Fibroblast of the conjunctiva (primary cell): ENCODE results near the gene HYI.
"Not testable (repeated sequence)": the region's sequence is repeated elsewhere in the genome, so short reads cannot be mapped to it uniquely, and the experiment has no call there.

Experiments used
- DNase-seq: peaks from one replicate; pipeline ENCODE4 v3.0.0-alpha.2; 2010; ENCODE audit warnings: low read depth

The HYI gene

DNA sequence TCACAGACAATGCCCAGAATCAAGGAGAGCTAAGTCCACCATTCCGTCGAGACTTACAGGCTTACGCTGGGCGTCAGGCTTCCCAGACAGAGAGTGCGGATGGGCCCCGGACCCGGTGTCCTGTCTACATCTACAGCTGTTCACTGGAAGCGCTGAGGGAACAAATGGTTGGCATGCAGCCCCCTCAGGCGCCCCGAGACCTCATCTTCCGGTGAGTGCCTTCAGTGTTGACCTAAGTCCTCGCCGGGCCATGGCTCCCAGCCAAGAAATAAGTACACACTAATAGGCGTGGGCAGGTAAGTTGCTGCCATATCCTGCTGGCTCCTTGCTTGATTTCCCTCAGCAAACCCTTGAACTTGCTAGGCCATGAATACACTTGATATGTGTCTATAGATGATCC lies 26.2 kb downstream of the HYI start:
- DNase-seq: no peak

DNA sequence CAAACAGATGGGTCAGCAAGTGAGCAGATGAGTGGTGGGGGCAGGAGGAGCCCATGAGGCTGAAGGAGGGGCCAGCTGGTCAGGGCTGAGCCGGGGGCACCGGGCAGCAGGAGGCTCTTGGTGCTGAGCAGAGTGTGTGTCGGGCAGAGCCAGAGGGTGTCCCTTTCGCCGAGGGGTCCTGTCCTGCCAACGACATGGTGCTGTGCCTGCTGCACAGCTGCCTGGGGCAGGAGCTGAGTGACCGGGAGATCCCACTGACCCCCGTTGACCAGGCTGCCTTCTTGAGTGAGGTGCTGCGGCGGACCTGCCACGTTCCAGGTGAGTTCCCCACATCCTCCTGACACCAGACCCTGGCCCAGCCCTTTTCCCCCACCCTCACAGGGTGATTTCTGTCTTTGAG lies 27.5 kb downstream of the HYI start:
- no peak for DNase-seq

DNA sequence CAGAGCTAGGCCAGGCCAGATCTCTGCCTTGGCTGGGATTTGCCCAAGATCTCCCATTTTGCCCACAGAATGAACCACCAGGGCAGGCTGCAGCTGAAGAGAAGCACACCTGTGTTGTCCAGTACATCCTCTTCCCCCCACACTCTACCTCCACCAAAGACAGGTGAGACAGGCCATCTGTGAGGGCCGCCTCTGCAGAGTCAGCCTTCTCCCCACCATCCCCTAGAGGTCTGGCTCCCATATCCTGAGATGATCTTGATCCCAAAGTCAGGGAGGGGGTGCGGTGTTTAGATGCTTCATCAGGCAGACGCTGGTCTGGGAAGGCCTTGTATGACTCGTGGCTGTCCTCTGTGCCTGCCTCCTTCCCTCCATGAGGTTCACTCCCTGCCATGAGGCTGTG lies 28.7 kb downstream of the HYI start:
- DNase-seq: no peak

DNA sequence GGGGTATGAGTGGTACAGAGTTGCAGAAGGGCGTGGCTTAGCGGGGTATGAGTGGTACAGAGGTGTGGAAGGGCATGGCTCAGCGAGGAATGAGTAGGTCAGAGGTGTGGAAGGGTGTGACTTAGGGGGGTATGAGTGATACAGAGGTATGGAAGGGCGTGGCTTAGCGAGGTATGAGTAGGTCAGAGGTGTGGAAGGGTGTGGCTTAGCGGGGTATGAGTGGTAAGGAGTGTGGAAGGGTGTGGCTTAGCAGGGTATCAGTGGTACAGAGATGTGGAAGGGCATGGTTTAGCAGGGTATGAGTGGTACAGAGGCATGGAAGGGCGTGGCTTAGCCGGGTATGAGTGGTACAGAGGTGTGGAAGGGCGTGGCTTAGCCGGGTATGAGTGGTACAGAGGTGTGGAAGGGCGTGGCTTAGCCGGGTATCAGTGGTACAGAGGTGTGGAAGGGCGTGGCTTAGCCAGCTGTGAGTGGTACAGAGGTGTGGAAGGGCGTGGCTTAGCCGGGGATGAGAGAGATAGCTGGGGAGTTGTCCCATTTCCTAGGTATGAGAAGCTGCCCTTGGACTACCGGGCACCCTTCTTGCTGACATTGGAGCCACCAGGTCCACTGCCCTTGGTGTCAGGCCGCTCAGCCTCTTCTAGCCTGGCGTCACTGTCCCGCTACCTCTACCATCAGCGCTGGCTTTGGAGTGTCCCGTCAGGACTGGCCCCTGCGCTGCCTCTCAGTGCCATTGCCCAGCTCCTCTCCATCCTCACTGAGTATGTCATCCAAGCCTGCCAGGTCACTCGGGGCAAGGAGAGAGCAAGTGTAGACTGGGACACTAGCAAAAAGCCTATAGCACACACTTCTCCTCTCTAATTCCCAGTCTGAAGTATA lies 29.8 kb downstream of the HYI start:
- DNase-seq: no peak

DNA sequence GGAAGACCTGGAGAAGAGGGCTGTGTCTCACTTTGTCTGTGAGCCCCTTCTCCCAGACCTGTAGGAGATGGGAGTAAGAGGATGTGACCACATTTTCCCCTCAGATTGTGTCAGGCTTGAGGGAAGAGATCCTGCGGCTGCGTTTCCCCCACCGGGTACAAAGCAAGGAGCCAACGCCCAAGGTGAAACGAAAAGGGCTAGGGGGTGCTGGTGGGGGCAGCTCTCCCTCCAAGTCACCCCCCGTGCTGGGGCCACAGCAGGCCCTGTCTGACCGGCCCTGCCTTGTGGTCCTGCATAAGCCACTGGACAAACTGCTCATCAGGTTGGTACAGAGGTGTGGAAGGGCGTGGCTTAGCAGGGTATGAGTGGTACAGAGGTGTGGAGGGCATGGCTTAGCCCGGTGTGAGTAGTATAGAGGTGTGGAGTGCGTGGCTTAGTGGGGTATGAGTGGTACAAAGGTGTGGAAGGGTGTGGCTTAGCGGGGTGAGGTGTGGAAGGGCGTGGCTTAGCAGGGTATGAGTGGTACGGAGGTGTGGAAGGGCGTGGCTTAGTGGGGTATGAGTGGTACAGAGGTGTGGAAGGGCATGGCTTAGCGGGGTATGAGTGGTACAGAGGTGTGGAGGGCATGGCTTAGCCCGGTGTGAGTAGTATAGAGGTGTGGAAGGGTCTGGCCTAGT lies 30.6 kb downstream of the HYI start:
- no peak for DNase-seq

DNA sequence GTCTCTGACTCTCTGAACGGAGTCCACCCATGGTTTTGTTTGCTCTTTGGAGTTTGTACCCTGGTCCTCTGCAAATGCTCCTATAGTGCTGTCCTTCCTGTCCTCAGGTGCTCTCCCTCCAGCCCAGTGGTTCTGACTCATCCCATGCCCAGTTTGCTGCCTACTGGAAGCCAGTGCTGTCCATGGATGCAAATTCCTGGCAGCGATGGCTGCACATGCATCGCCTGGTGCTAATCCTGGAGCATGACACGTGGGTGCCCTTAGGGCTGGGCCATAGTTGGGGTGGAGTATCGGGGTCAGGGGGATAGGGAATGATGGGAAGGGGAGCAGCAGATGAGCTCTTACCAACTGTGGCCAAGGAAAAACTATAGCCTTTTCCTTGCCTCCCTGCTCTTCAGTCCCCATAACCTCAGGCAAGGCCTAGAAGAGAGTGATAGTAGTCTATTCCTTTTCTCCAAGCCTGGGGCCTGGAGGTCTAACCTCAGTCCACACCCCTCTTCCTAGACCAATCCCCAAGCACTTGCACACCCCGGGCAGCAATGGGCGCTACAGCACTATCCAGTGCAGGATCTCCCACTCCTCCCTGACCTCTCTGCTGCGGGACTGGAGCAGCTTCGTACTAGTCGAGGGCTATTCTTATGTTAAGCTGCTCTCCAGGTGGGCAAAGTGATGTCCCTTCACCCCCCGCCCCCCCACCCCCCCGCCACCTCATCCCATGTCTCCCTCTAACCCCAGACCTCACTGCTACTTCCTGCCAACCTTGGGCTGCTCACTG lies 31.6 kb downstream of the HYI start:
- DNase-seq: no peak

DNA sequence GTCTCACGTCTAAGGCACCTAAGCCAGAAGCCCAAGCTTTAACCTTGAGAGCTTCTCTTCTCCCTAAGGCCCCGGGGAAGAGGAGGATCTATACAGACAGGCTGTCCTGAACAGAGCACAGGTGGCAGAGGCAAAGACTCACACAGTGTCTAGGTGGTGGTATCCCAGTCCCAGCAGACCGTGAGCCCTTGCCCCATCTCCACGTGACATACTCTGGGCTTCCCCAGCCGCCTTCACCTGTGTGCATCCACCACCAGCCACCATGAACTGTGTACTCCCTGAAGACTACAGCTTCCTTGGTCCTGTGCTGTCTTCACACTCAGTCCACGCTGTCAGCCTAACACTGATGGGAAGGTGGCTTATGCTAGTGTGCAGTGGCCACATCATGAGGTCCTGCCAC lies 32.3 kb downstream of the HYI start:
- no peak for DNase-seq

DNA sequence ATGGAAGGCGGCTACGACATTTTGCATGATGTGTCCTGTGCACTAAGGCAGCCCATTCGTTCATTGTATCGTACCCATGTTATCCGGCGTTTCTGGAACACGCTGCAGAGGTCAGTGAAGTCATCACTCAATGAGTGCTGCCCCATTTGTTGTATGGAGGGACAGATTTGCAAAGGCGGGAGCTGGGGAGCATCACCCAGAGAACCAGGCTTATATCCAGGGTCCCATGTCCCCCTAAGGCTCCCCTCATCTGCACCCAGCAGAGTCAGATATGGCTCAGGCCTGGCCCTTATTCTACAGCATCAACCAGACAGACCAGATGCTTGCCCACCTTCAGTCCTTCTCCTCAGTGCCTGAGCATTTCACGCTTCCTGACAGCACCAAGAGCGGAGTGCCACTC lies 32.9 kb downstream of the HYI start:
- no peak for DNase-seq

DNA sequence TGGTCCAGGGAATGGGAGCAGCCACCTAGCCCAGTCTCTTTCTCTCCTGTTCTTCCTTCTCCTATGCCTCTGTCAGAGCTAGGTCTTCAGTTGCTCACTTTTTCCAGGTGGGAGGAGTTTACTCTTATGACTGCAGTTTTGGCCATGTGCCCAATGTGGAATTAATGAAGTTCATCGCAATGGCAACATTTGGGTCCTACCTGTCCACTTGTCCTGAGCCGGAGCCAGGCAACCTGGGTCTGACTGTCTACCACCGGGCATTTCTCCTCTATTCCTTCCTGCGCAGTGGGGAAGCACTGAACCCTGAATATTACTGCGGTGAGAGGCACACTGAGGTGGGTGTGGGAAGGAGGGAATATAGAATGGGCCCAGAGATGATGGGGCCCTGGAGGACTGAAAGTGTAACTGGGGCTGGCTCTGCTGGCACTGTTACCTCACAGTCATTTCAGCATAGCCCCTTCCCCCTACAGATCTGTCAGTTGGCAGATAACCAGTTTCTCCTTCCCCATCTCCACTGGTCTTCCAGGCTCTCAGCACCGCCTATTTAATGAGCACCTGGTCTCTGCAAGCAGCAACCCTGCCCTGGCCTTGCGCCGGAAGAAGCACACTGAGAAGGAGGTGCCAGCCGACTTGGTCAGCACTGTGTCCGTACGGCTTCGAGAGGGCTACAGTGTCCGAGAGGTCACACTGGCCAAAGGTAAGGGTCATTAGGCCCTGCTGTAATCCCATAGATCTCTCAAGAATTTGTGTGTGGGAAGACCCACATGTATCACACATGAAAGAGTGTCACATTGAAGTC lies 33.9 kb downstream of the HYI start:
- DNase-seq: no peak

DNA sequence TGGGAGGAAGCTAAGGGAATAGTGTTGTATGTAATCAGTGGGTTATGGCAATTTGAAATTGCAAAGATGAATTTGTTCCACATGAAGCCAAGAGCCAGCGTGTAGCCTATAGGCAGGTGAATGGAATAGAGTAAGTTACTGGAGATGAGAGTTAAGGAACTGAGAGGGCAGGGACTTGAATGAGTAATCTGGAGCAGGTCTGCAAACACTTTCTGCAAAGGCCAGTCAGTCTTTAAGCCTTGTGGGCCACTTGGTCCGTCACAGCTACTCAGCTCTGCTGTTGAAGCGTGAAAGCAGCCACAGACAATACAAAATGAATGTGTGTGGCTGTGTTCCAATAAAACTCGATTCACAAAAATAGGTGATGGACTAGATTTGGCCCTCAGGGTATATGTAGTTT lies 34.9 kb downstream of the HYI start:
- no peak for DNase-seq

DNA sequence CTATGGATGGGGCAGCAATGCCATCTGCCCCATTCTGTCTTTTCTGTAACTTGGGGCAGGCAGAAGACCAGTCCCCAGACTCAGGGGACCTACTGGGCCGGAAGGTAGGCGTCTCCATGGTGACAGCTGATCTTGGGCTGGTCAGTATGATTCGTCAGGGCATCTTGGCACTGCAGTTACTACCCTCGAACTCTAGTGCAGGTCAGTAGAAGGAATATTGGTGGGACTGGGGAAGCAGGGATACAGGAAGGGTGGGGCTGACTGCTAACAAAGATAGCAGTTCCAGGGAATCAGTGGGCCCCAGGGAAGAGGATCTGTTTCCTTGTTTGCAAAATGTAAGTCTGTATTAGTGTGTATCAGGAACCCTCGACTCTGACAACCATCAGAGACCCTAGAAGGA lies 37.8 kb downstream of the HYI start:
- no peak for DNase-seq

DNA sequence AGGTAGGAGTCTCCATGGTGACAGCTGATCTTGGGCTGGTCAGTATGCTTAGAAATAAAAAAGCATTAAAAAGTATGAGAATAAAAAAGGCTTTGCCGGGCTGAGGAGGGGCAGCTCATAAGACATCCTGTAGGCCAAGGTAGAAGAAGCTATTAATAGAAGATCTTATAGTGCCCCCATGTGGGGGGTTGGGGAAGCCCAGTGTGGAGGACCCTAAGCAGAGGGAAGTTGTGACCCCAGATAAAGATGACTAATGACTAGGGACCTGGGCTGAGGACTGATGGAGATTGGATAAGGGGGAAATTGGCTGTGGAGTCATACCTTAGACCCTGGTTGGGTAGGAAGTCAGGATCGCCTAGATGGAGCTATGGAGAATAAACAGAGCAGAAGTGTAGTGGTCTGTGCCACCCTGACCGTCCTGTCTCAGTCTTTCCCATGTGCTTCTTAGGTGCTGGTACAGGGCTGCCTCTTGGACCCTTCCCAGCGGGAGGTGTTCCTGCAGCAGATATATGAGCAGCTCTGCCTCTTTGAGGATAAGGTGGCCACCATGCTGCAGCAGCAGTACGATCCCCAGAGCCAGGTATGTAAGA lies 39.0 kb downstream of the HYI start:
- no peak for DNase-seq

DNA sequence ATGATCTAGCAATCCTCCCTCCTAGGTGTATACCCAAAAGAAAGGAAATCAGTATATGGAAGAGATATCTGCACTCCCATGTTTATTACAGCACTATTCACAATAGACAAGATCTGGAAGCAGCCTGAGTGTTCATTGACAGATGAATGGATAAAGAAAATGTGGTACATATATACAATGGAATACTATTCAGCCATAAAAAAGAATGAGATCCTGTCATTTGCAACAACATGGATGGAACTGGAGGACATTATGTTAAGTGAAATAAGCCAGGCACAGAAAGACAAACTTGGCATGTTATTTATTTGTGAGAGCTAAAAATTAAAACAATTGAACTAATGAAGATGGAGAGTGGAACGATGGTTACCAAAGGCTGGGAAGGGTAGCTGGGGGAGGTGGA lies 40.3 kb downstream of the HYI start:
- DNase-seq: not testable (repeated sequence)

DNA sequence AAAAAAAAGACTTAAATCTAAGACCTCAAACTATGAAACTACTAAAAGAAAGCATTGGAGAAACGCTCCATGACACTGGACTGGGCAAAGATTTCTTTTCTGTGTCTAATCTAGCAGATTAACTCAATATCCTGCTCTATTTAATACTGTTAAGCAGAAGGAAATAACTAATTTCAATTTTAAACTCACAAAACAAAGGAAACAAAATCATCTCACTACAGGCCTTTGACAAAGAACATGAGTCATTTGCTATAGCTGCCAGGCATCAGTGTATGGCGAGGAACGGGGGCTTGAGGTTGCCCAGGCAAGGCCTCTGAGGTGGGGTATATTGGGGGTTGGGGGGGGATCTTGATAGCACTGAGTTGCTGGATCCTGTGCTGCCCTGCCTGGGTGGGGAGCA lies 43.2 kb downstream of the HYI start:
- no peak for DNase-seq

DNA sequence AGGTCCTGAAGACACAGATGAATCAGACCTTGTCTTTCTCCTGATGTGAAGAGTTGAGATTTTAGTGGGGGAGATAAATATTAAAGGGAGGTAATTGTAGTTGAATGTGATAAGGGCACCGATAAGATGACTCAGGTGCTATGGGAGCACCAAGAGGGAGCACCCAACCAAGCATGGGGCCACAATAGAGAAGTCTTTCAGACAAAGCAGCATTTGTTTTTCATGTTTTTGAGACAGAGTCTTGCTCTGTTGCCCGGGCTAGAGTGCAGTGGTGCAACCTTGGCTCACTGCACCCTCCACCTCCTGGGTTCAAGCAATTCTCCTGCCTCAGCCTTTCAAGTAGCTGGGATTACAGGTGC lies 47.9 kb downstream of the HYI start:
- no peak for DNase-seq

DNA sequence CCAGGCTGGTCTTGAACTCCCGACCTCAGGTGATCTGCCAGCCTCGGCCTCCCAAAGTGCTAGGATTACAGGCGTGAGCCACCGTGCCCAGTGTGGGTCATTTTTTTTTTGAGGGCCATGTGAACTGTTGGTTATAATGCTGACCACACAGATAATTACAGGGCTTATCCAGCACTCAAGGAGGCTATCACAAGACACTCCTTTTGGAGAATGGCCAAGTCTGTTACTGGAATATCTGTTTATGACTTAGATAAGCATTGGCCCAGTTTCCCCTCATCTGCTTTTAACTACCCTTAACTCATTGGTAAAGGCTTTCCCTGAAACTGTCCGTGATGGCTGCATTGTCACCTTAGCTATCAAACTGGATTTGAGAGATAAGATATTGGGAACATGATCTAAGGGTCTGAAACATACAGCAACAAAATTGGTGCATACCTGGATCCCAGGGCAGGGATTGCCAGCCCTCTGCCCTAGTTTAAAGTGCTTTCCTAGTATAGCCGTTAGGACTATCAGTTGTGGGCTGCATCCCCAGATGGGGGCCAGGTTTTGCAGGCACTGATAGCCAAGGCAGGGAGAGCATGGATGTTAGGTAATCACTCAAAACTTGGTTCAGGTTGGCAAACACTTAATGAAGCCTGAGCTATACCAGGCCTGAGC lies 48.4 kb downstream of the HYI start:
- DNase-seq: no peak

DNA sequence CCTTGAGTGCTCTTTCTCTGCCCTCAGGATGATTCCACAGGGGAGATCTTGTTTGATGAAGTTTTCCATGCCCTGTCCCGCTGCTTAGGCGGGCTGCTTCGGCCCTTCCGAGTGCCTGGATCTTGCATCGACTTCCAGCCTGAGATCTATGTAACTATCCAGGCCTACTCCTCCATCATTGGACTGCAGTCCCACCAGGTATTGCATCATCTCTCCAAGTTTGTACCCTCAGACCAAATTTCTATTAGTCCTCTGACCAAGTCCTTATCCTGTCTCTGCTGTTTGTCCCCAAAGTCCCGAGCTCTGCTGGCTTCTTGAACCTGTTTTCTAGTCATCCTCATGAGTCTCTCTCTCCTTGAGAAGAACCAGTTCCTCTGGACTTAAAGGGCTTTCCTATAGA lies 49.4 kb downstream of the HYI start:
- DNase-seq: no peak

DNA sequence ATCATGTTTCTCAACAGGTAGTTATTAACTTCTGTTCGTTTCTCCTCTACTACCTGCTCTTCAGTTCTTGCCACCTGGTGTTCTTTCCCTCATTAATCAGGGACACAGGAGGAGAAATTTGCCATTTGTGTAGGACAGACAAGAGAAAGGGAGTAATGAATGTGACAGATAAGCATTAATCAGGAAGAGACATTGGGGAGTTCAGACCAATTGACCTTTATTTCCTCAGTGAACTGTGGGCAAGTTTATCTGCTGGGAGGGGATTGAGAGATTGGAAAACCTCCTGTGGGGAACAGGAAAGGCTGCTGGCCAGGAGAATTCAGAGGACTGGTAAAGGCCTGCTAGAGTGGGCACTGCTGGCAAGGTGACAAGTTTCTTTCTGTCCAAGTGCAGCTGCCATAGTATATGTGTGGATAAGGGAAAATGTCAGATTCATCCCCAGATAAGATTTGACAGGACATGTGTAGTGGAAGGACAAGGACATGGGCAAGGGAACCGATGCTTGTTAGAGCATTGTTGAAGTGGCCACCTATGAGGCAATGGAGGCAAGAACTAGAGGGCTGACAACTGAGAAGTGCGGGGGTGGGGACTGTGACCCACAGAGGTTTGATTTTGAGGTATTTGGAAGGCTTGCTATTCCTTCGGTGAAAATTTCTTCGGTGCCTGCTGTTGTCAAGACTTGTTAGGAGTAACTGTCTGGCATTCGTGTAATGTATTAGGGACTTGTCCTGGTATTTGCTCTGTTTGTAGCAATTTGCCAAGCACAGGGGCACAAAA lies 51.5 kb downstream of the HYI start:
- DNase-seq: no peak
